Breast epithelium (tissue), 4 donors: ENCODE data around the gene ADSL. TPM values are rescaled to one million over a fixed set of nuclear protein-coding genes. Genes with fewer than 3 reads are reported as not detected.

ENCODE experiments used
- DNase-seq, 2 donors: peaks; one replicate each; pipeline ENCODE4 v3.0.0-alpha.2; 2019; ENCODE audit warnings: low spot score in 2 of 2
- H3K27ac ChIP-seq, 2 donors: fragments of 200-600 bp; sonication (generic) in 1 of 2; one replicate each; pipeline ENCODE4 v1.5.1; 2016 to 2019; ENCODE audit warnings: mild to moderate bottlenecking in 1 of 2
- H3K27me3 ChIP-seq, 2 donors: fragments of 200-600 bp; sonication (generic) in 1 of 2; one replicate each; pipeline versions ENCODE4 v1.5.1 to v1.6.0; 2017 to 2019; ENCODE audit warnings: control low read depth in 1 of 2, mild to moderate bottlenecking in 1 of 2
- H3K36me3 ChIP-seq: fragments of 200-600 bp; one replicate; pipeline ENCODE4 v1.5.1; 2019
- H3K4me1 ChIP-seq, 2 donors: fragments of 200-600 bp; sonication (generic); one replicate each; pipeline ENCODE4 v1.5.1; 2016 to 2019; ENCODE audit warnings: control low read depth in 1 of 2
- H3K4me3 ChIP-seq, 3 donors: fragments of 200-600 bp; sonication (generic); 1 replicate in 2 of 3; 2 replicates in 1 of 3; pipeline ENCODE4 v1.5.1; 2016 to 2019; ENCODE audit warnings: mild to moderate bottlenecking in 3 of 3, moderate library complexity in 2 of 3
- H3K9me3 ChIP-seq, 2 donors: fragments of 200-600 bp; sonication (generic) in 1 of 2; one replicate each; pipeline ENCODE4 v1.5.1; 2016 to 2019; ENCODE audit warnings: control low read depth in 1 of 2
- POLR2A ChIP-seq: fragments of 450-650 bp; IDR thresholded peaks from one replicate; pipeline ENCODE4 v1.6.1; 2016; ENCODE audit warnings: antibody characterized with exemption, mild to moderate bottlenecking, moderate library complexity
- POLR2AphosphoS5 ChIP-seq, 3 donors: sonication (generic); formaldehyde crosslinking; IDR thresholded peaks; one replicate each; pipeline ENCODE4 v1.6.1; 2017; ENCODE audit warnings: antibody characterized with exemption in 3 of 3
- intact Hi-C: fragments of 100-400 bp; cut with DNase I; formaldehyde crosslinking; loops from one replicate; pipeline ENCODE4 v1.15.1; 2023; ENCODE audit warnings: low total_unique reads
- total RNA-seq, 3 donors: library from RNA; depleted of rRNA; stranded (reverse); fragments of >200 nt; gene quantifications; one replicate each; pipeline ENCODE4 v1.1.0, GENCODE V29; 2016
- TF ChIP-seq, protein P1 (sequence below), 3 donors: fragments of 450-650 bp; IDR thresholded peaks; one replicate each; pipeline ENCODE4 v1.5.1; 2016 to 2017; ENCODE audit warnings: antibody characterized with exemption in 3 of 3, mild to moderate bottlenecking in 3 of 3, moderate library complexity in 3 of 3

The ADSL gene
- total RNA-seq, 3 donors from 2014 or later, result 66.6 to 92.3 (median 74.7) TPM

GRCh38 chr22:40407831-40408717 is 61.8 kb downstream of the ADSL start:
- intact Hi-C loops, result no loop called here
- no peak for TF ChIP-seq POLR2A
- peaks cover 9% of the 10 kb centered on the region for H3K36me3 ChIP-seq
- peak overlapping the region; percentile 29 to 43 for H3K27ac ChIP-seq
- DNase-seq, result peak in 1 of 2 donors; percentile 41
- no peaks in the 10 kb centered on the region for H3K4me1 ChIP-seq
- H3K9me3 ChIP-seq, result no peaks in the 10 kb centered on the region
- no peaks in the 10 kb centered on the region for H3K27me3 ChIP-seq
- H3K4me3 ChIP-seq, result no peak overlapping the region

DNA sequence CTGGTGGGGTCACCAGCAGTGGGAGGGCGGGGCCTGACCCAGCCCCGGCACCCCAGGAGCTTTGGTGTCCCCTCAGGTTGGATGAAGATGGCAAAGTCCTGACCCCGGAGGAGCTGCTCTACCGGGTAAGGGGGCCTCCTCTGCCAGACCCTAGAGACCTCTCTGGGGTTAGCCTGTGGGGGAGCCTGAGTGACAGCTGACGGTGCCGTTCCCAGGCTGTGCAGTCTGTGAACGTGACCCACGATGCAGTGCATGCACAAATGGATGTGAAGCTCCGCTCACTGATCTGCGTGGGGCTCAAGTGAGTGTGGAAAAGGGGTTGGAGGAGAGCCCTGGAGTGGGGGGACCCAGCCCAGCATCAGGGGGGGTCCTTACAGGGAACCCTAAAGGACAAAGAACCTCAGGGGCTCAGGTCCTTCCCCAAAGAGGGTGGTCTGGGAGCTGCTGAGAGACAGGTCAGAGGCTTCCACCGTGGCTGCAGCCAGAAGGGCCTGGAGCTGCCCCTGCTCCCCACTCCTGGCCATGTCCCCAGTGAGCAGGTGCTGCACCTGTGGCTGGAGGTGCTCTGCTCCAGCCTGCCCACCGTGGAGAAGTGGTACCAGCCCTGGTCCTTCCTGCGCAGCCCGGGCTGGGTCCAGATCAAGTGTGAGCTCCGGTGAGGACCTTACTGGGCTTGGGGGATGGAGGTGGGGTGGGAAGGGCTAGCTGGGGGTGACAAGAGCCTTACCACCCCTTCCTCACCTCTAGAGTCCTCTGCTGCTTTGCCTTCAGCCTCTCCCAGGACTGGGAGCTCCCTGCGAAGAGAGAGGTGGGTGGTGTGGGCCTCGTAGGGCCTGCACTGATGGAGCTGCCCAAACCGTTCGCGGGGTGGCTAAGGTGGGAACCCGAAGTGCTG is 62.7 kb downstream of the ADSL start:
- Histone ChIP-seq H3K4me1 (no peaks in the 10 kb centered on the region), H3K27me3 (no peaks in the 10 kb centered on the region), H3K9me3 (no peaks in the 10 kb centered on the region), H3K27ac (peak overlapping the region; percentile 29 to 43), H3K4me3 (no peak overlapping the region), H3K36me3 (peaks cover 9% of the 10 kb centered on the region)
- DNase-seq, result peak in 1 of 2 donors; percentile 28
- intact Hi-C loops, result no loop called here
- no peak for TF ChIP-seq POLR2AphosphoS5 (IDR thresholded peaks at IDR 0.05)
- no peak for TF ChIP-seq POLR2A
- TF ChIP-seq, protein P1, sequence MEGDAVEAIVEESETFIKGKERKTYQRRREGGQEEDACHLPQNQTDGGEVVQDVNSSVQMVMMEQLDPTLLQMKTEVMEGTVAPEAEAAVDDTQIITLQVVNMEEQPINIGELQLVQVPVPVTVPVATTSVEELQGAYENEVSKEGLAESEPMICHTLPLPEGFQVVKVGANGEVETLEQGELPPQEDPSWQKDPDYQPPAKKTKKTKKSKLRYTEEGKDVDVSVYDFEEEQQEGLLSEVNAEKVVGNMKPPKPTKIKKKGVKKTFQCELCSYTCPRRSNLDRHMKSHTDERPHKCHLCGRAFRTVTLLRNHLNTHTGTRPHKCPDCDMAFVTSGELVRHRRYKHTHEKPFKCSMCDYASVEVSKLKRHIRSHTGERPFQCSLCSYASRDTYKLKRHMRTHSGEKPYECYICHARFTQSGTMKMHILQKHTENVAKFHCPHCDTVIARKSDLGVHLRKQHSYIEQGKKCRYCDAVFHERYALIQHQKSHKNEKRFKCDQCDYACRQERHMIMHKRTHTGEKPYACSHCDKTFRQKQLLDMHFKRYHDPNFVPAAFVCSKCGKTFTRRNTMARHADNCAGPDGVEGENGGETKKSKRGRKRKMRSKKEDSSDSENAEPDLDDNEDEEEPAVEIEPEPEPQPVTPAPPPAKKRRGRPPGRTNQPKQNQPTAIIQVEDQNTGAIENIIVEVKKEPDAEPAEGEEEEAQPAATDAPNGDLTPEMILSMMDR (IDR thresholded peaks at IDR 0.05), result no peak

GRCh38 chr22:40409613-40410113 is 63.4 kb downstream of the ADSL start:
- Histone ChIP-seq H3K4me3 (no peak overlapping the region), H3K27me3 (no peaks in the 10 kb centered on the region), H3K27ac (peak overlapping the region; percentile 55 to 59), H3K9me3 (no peaks in the 10 kb centered on the region), H3K4me1 (no peaks in the 10 kb centered on the region), H3K36me3 (peaks cover 9% of the 10 kb centered on the region)
- DNase-seq, result no peak
- intact Hi-C loops, result no loop called here
- TF ChIP-seq, protein P1 (IDR thresholded peaks at IDR 0.05), result no peak
- TF ChIP-seq POLR2A (no peak), POLR2AphosphoS5 (IDR thresholded peaks at IDR 0.05) (no peak)

DNA sequence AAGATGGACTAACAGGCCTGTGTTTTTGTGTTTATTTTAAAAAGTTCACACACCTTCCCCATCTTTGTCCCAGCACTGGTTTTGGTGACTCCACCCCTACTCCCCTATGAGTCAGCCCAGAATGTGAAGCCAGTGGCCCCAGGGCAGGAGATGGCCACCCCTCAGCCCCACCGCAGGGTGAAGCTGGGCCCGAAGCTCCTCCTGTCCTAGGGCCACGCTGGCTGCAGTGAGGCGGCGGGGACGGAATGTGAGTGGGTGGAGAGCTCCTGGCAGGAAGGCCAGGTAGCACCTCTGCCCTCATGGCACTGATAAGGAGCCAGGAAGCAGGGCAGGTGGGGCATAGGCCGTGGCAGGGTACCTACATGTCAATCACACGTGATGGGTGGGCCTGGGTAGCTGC is 64.0 kb downstream of the ADSL start:
- Histone ChIP-seq H3K27me3 (no peaks in the 10 kb centered on the region), H3K4me1 (no peaks in the 10 kb centered on the region), H3K36me3 (peaks cover 9% of the 10 kb centered on the region), H3K4me3 (no peak overlapping the region), H3K27ac (peak overlapping the region; percentile 55 to 59), H3K9me3 (no peaks in the 10 kb centered on the region)
- peak in 1 of 2 donors; percentile 49 for DNase-seq
- TF ChIP-seq POLR2AphosphoS5 (IDR thresholded peaks at IDR 0.05) (no peak), POLR2A (no peak)
- TF ChIP-seq, protein P1 (IDR thresholded peaks at IDR 0.05), result no peak
- intact Hi-C loops, result no loop called here

DNA sequence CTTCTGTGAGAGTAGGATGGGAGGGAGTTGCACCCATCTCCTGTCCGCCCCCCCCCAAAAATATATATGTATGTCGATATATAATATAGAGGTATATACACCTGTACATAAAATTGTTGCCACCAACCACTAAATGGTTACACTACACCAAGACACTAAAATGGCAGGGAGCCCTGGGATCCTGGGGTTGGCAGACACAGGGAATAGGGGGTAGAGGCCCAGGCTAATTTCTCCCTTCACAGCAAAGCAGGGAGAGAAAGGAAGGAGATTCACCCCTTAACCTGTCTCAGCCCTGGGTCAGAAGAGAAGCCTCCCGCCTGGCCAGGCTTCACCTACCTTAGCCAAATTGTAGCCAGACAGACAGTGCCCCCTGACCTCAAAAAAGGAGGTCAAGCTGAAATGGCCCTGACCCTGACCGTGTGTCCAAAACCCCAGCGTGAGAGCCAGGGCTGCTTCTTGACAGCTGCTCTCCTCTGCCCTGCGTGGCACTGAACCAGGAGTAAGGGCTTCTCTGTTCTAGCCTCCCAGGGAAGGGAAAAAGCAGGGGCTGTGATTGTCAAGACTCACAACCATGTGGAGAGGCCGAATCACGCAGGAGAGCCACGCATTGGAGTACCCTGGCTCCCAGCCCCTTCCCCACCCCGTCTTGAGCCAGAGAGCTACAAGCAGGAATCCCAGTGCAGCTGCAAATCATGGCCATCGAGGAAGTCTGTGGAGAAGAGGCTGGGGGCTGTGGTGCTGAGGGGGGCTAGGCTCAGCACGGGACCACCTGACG is 64.6 kb downstream of the ADSL start:
- H3K27me3 ChIP-seq, result no peaks in the 10 kb centered on the region
- intact Hi-C loops, result no loop called here
- H3K36me3 ChIP-seq, result peaks cover 6% of the 10 kb centered on the region
- TF ChIP-seq, protein P1 (IDR thresholded peaks at IDR 0.05), result no peak
- no peak for TF ChIP-seq POLR2A
- TF ChIP-seq POLR2AphosphoS5 (IDR thresholded peaks at IDR 0.05), result no peak
- H3K4me1 ChIP-seq, result no peaks in the 10 kb centered on the region
- peak overlapping the region; percentile 44 to 55 for H3K27ac ChIP-seq
- H3K9me3 ChIP-seq, result no peaks in the 10 kb centered on the region
- DNase-seq, result no peak
- H3K4me3 ChIP-seq, result no peak overlapping the region
